GM23248 (cell line): ENCODE data around the gene MINK1. TPM values are rescaled to one million over a fixed set of nuclear protein-coding genes. Genes with fewer than 3 reads are reported as not detected.

Source experiments
- DNase-seq: peaks from one replicate; pipeline ENCODE4 v3.0.0-alpha.2; 2015
- H2AFZ ChIP-seq: fragments of 200-600 bp; sonication (generic); 2 replicates; pipeline ENCODE4 v1.6.1; 2016; ENCODE audit warnings: antibody characterized with exemption
- H3F3A ChIP-seq: fragments of 200-600 bp; sonication (generic); 2 replicates; pipeline ENCODE4 v1.6.1; 2016; ENCODE audit warnings: mild to moderate bottlenecking, antibody characterized with exemption, mixed run types; ENCODE audit not compliant: insufficient read depth
- H3K27ac ChIP-seq: fragments of 200-600 bp; sonication (generic); 2 replicates; pipeline ENCODE4 v1.5.1; 2016; ENCODE audit warnings: mild to moderate bottlenecking
- H3K27me3 ChIP-seq: fragments of 200-600 bp; sonication (generic); replicated peaks from 2 replicates; pipeline ENCODE4 v1.6.1; 2016; ENCODE audit warnings: mild to moderate bottlenecking; ENCODE audit not compliant: insufficient read depth
- H3K36me3 ChIP-seq: fragments of 200-600 bp; sonication (generic); 2 replicates; pipeline ENCODE4 v1.6.1; 2016; ENCODE audit warnings: low read depth, mild to moderate bottlenecking
- H3K4me1 ChIP-seq: fragments of 200-600 bp; sonication (generic); 2 replicates; pipeline ENCODE4 v1.6.1; 2016; ENCODE audit warnings: mild to moderate bottlenecking; ENCODE audit not compliant: insufficient read depth
- H3K4me2 ChIP-seq: fragments of 200-600 bp; sonication (generic); one replicate; pipeline ENCODE4 v1.6.1; 2016; ENCODE audit warnings: mild to moderate bottlenecking; ENCODE audit not compliant: unreplicated experiment
- H3K4me3 ChIP-seq: fragments of 200-600 bp; sonication (generic); 2 replicates; pipeline ENCODE4 v1.5.1; 2016; ENCODE audit warnings: mild to moderate bottlenecking
- H3K79me2 ChIP-seq: fragments of 200-600 bp; sonication (generic); 2 replicates; pipeline ENCODE4 v1.6.1; 2016; ENCODE audit warnings: mild to moderate bottlenecking; ENCODE audit not compliant: insufficient read depth
- H3K9ac ChIP-seq: fragments of 200-600 bp; sonication (generic); 2 replicates; pipeline ENCODE4 v1.6.1; 2016; ENCODE audit warnings: mild to moderate bottlenecking
- H3K9me2 ChIP-seq: fragments of 200-600 bp; sonication (generic); 2 replicates; pipeline ENCODE4 v1.6.1; 2016; ENCODE audit warnings: mixed run types, mild to moderate bottlenecking, moderate library complexity; ENCODE audit not compliant: insufficient read depth
- H3K9me3 ChIP-seq: fragments of 200-600 bp; sonication (generic); one replicate; pipeline ENCODE4 v1.6.1; 2017; ENCODE audit warnings: low read depth
- H4K20me1 ChIP-seq: fragments of 200-600 bp; sonication (generic); 2 replicates; pipeline ENCODE4 v1.6.0; 2016; ENCODE audit not compliant: insufficient read depth
- EZH2 ChIP-seq: fragments of 200-600 bp; sonication (generic); IDR thresholded peaks from 2 replicates; pipeline ENCODE4 v1.6.1; 2018; ENCODE audit warnings: antibody characterized with exemption, mild to moderate bottlenecking; ENCODE audit not compliant: insufficient read depth, poor library complexity, severe bottlenecking
- EZH2phosphoT487 ChIP-seq: fragments of 200-600 bp; sonication (generic); IDR thresholded peaks from 2 replicates; pipeline ENCODE4 v1.6.1; 2018; ENCODE audit warnings: antibody characterized with exemption, moderate library complexity, mild to moderate bottlenecking, low read depth; ENCODE audit not compliant: insufficient read depth
- WGBS, 2 experiments: methylation state at CpG; one replicate each; pipeline ENCODE4 v1.1.6; 2015 to 2017; ENCODE audit warnings: low lambda C conversion rate in 2 of 2, low coverage in 1 of 2; ENCODE audit errors: missing lambda C conversion rate in 2 of 2; 5-methylcytosine and 5-hydroxymethylcytosine counted together
- in situ Hi-C: fragments of 300-500 bp; cut with MboI; formaldehyde crosslinking; loops from 2 replicates; pipeline ENCODE4 v1.15.0; 2020
- polyA plus RNA-seq: library from polyadenylated mRNA; unstranded; fragments of >200 nt; fragmentation: Nextera tagmentation; extraction: Ambion mirVana; gene quantifications from 2 replicates; pipeline ENCODE4 v1.2.1, GENCODE V29; 2016
- total RNA-seq: library from RNA; depleted of rRNA; stranded (reverse); fragments of >200 nt; shearing (Covaris generic); gene quantifications from 2 replicates; pipeline ENCODE4 v1.2.3, GENCODE V29; 2014

MINK1 gene
- total and polyA plus RNA-seq, 2 experiments from 2014 or later, result 21.0 to 34.5 TPM

- Histone ChIP-seq H3K4me1 (peaks cover 19% of the 10 kb centered on the region; the same call in 1 of the 2 replicates), H3K36me3 (no peaks in the 10 kb centered on the region), H3K9me2 (no peaks in the 10 kb centered on the region), H4K20me1 (no peaks in the 10 kb centered on the region), H3K4me2 (no peak overlapping the region), H3K9me3 (no peaks in the 10 kb centered on the region), H3K9ac (no peak overlapping the region), H3K27me3 (peaks cover 11% of the 10 kb centered on the region; the same call in 1 of the 2 replicates), H3F3A (peaks cover 15% of the 10 kb centered on the region), H3K4me3 (no peak overlapping the region), H2AFZ (no peak overlapping the region), H3K27ac (no peak overlapping the region), H3K79me2 (no peaks in the 10 kb centered on the region)
- no peak for DNase-seq
- in situ Hi-C loops, result no loop called here
- TF ChIP-seq EZH2 (no peak), EZH2phosphoT487 (no peak)
- WGBS, 2 experiments, result 86% methylated on average over 14 of the region's 14 CpGs
These were observed 44.9 kb upstream of the MINK1 start for GRCh38 chr17:4788159-4788806.

DNA sequence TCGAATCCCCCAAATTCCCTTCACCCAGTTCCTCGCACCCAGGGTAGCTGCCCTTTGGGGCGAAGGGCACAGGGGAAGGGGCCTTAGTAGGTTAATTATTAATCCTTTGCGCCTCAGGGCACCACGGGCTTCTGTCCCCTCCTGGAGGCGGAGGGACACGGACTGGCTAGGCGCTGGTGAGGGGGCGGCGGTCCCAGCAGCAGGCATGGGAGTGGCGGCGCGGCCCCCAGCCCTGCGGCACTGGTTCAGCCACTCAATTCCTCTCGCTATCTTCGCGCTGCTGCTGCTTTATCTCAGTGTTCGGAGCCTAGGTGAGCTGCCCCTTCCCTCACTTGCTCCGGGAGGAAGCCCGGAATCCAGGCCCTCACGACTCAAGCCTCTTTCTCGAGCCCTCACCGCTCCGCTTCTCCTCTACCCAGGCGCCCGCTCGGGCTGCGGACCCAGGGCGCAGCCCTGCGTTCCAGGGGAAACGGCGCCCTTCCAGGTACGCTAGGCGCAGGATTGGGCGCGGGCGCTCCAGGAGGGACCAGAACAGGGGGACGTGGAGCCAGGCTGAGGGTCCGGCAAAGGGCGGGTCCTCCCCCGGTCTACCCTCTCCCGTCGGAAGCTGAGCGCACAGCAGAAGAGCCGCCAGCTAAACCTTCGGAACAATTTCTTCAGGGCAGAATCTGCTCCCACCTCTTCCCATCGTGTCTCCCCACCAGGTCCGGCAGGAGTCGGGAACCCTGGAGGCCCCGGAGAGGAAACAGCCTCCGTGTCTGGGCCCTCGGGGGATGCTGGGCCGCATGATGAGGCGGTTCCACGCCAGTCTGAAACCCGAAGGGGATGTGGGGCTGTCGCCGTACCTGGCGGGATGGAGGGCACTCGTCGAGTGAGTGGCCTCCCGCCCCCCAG, 44.1 kb upstream of the MINK1 start, which contains the start of gene GLTPD2:
Gene GLTPD2 (plus strand): TSS at position 158 of the 894 bp plus-strand sequence. CDS start 48 bp downstream, at position 206.
- H2AFZ ChIP-seq, result peak within 1 kb of the TSS; percentile 83
- peaks cover 4% of the 10 kb centered on the region; the same call in 1 of the 2 replicates for H3K27me3 ChIP-seq
- H3K36me3 ChIP-seq, result no peaks in the 10 kb centered on the region
- no peak for DNase-seq
- no peaks in the 10 kb centered on the region for H4K20me1 ChIP-seq
- peak within 1 kb of the TSS; percentile 88 for H3K4me3 ChIP-seq
- no peaks in the 10 kb centered on the region for H3K79me2 ChIP-seq
- TF ChIP-seq EZH2phosphoT487, result no peak
- no peak for TF ChIP-seq EZH2
- in situ Hi-C loops, result no loop called here
- peak within 1 kb of the TSS; percentile 84 for H3K4me2 ChIP-seq
- peak within 1 kb of the TSS; percentile 85 for H3K9ac ChIP-seq
- peaks cover 15% of the 10 kb centered on the region for H3F3A ChIP-seq
- H3K9me2 ChIP-seq, result no peaks in the 10 kb centered on the region
- WGBS, 2 experiments, result 63 to 66% methylated on average over 57 to 58 of the region's 62 CpGs
- H3K4me1 ChIP-seq, result peaks cover 19% of the 10 kb centered on the region; the same call in 1 of the 2 replicates
- H3K27ac ChIP-seq, result peak within 1 kb of the TSS; percentile 81
- no peaks in the 10 kb centered on the region for H3K9me3 ChIP-seq

DNA sequence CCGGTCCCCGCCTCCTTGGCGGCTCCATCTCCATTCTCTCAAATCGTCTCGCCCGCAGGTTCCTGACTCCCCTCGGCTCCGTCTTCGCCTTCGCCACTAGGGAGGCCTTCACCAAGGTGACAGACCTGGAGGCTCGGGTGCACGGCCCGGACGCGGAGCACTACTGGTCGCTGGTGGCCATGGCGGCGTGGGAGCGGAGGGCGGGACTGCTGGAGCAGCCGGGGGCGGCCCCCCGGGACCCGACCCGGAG, 43.5 kb upstream of the MINK1 start:
- H3K27me3 ChIP-seq, result no peaks in the 10 kb centered on the region
- TF ChIP-seq EZH2phosphoT487 (no peak), EZH2 (no peak)
- H3K4me2 ChIP-seq, result peak overlapping the region; percentile 84
- H3K79me2 ChIP-seq, result no peaks in the 10 kb centered on the region
- DNase-seq, result no peak
- no peaks in the 10 kb centered on the region for H3K9me2 ChIP-seq
- no peaks in the 10 kb centered on the region for H3K9me3 ChIP-seq
- no peaks in the 10 kb centered on the region for H3K36me3 ChIP-seq
- H3F3A ChIP-seq, result peaks cover 15% of the 10 kb centered on the region
- H3K4me1 ChIP-seq, result peaks cover 19% of the 10 kb centered on the region; the same call in 1 of the 2 replicates
- H3K4me3 ChIP-seq, result peak overlapping the region; percentile 88
- peak overlapping the region; percentile 83 for H2AFZ ChIP-seq
- in situ Hi-C loops, result no loop called here
- no peaks in the 10 kb centered on the region for H4K20me1 ChIP-seq
- WGBS, 2 experiments, result 1 to 2% methylated on average over 22 to 25 of the region's 25 CpGs
- peak overlapping the region; percentile 81 for H3K27ac ChIP-seq
- H3K9ac ChIP-seq, result peak overlapping the region; percentile 85

GRCh38 chr17:4789951-4790704, 43.0 kb upstream of the MINK1 start:
- H3F3A ChIP-seq, result peaks cover 15% of the 10 kb centered on the region
- H3K36me3 ChIP-seq, result no peaks in the 10 kb centered on the region
- H3K9me2 ChIP-seq, result no peaks in the 10 kb centered on the region
- peak overlapping the region; percentile 85 for H3K9ac ChIP-seq
- 2% methylated on average over 50 to 73 of the region's 91 CpGs for WGBS, 2 experiments
- H3K27ac ChIP-seq, result peak overlapping the region; percentile 81
- peak overlapping the region; percentile 84 for H3K4me2 ChIP-seq
- H3K9me3 ChIP-seq, result no peaks in the 10 kb centered on the region
- H3K4me3 ChIP-seq, result peak overlapping the region; percentile 88
- H2AFZ ChIP-seq, result peak overlapping the region; percentile 83
- peaks cover 19% of the 10 kb centered on the region; the same call in 1 of the 2 replicates for H3K4me1 ChIP-seq
- in situ Hi-C loops, result loop anchor here (10.0 kb wide), 1 partner anchor 95 kb away; no protein-coding TSS in a partner anchor
- H4K20me1 ChIP-seq, result no peaks in the 10 kb centered on the region
- TF ChIP-seq EZH2 (no peak), EZH2phosphoT487 (no peak)
- DNase-seq, result peak; percentile 97
- H3K27me3 ChIP-seq, result no peaks in the 10 kb centered on the region
- no peaks in the 10 kb centered on the region for H3K79me2 ChIP-seq
